Activated T-cell treated with anti-CD3 and anti-CD28 coated beads for 1 hour (primary cell): ENCODE data around the gene COX5A.

Experiments
- DNase-seq: peaks from one replicate; pipeline ENCODE4 v3.0.0-alpha.2; 2020; ENCODE audit warnings: low read depth

Gene COX5A

GRCh38 chr15:74870436-74871215 lies 67.2 kb downstream of the COX5A start:
- no peak for DNase-seq
